GM20431 (cell line): Measurements from ENCODE around the gene ELN.

Experiments used
- in situ Hi-C: fragments of 300-500 bp; cut with MseI, MboI; formaldehyde crosslinking; loops from one replicate; pipeline ENCODE4 v1.15.0; 2020; ENCODE audit warnings: low sequenced_read_pairs; ENCODE audit not compliant: unreplicated experiment

ELN gene

DNA sequence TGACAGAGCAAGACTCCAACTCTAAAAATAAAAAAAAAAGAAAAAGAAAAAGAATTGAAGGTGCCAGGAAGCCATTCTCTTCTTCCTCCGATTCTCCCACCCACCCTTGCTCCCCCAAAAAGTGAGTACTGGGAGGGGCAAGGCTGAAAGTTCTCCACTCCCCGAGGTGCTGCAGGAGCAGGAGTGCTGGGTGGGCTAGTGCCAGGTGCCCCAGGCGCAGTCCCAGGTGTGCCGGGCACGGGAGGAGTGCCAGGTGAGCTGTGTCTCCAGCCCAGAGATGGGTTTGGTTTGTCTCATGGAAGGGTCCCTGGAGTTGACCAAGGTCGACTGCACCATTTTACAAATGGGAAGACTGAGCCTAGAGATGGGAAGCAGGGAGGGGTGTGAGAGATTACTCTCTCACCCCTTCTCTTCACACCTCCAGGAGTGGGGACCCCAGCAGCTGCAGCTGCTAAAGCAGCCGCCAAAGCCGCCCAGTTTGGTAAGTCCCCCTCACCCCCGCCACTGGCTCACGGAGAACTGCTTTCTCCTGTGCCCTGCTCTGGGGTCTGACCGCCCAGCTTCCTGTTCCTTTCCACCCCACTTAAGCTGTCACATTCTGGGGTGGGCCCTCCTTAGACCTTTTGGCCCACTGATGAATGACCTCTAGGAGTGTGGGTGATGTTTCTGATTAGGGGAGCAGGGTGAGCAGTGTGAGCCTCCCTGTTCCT, 29.4 kb downstream of the ELN start:
- in situ Hi-C loops = no loop called here

DNA sequence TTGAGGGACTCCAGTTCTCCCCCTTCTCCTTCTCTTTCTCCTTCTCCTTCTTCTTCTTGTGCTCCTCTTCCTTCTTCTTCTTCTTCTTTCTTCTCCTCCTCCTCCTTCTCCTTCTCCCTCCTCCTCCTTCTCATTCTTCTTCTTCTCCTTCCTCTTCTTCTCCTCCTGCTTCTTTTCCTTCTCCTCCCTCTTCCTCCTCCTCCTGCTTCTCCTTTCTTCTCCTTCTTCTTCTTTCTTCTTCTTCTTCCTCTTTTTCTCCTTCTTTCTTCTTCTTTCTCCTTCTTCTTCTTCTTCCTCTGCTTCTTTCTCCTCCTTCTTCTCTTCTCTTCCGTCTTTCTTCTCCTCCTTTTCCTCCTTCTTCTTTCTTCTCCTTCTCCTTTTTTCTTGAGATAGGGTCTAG, 30.0 kb downstream of the ELN start:
- in situ Hi-C loops = no loop called here

DNA sequence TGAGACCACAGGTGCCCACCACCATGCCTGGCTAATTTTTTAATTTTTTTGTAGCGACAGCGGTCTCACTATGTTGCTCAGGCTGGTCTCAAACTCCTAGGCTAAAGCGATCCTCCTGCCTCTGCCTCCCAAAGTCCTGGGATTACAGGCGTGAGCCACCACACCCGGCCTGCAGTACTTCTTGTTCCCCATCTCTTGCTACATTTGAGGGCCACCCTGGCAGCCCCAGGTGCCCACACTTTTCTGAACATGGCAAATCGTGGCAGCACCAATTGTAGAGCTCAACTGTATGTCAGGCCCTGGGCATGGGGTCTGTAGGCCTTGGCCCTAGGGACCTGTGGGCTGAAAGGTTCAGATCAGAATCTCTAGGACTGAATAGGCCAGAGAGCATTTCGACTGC, 30.5 kb downstream of the ELN start:
- in situ Hi-C loops = no loop called here

- in situ Hi-C loops = no loop called here
These were observed 31.1 kb downstream of the ELN start for GRCh38 chr7:74059037-74059436.

DNA sequence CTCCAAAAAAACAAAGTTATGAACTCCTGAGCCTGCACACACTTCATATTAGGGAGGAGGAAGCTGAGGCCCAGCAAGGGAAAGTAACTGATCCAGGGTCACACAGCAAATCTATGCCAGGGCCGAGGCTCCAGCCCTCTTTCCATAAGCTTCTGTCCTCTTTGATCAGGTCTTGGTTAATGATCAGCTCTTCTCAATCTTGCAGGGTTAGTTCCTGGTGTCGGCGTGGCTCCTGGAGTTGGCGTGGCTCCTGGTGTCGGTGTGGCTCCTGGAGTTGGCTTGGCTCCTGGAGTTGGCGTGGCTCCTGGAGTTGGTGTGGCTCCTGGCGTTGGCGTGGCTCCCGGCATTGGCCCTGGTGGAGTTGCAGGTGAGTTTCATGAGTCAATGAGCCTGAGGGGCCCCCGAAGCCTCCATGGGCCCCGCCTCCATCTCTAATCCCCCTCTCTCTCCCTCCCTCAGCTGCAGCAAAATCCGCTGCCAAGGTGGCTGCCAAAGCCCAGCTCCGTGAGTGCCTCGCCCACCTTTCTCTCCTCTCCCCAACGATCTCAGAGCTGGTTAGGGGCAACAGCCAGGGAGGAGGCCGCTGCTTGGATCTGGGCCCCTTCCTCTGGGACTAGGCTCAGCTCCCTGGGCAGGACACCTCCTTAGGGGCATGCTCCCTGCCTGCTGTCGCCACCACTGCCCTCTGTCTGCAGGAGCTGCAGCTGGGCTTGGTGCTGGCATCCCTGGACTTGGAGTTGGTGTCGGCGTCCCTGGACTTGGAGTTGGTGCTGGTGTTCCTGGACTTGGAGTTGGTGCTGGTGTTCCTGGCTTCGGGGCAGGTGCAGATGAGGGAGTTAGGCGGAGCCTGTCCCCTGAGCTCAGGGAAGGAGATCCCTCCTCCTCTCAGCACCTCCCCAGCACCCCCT, 32.0 kb downstream of the ELN start:
- in situ Hi-C loops = no loop called here

GRCh38 chr7:74061840-74062539, 34.0 kb downstream of the ELN start:
- in situ Hi-C loops = no loop called here

GRCh38 chr7:74063223-74063641, 35.3 kb downstream of the ELN start:
- in situ Hi-C loops = no loop called here

- in situ Hi-C loops = no loop called here
These were observed 35.7 kb downstream of the ELN start for GRCh38 chr7:74063646-74064045.

DNA sequence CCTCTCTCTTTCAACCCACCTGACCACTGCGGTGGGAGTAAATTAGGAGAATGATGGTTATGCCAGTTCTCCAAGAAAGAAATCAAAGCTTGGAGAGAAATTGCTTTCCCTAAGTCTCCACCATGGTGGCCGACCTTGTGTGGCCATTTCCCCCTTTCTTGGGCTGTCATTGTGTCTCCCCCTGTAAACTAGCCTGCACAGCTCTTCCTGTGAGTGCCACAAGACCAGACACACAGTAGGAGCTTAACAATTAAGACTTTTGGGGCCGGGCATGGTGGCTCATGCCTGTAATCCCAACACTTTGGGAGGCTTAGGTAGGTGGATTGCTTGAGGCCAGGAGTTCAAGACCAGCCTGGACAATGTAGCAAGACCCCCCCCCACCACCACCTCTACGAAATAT, 36.7 kb downstream of the ELN start:
- in situ Hi-C loops = no loop called here

GRCh38 chr7:74066626-74067025, 38.7 kb downstream of the ELN start:
- in situ Hi-C loops = no loop called here

DNA sequence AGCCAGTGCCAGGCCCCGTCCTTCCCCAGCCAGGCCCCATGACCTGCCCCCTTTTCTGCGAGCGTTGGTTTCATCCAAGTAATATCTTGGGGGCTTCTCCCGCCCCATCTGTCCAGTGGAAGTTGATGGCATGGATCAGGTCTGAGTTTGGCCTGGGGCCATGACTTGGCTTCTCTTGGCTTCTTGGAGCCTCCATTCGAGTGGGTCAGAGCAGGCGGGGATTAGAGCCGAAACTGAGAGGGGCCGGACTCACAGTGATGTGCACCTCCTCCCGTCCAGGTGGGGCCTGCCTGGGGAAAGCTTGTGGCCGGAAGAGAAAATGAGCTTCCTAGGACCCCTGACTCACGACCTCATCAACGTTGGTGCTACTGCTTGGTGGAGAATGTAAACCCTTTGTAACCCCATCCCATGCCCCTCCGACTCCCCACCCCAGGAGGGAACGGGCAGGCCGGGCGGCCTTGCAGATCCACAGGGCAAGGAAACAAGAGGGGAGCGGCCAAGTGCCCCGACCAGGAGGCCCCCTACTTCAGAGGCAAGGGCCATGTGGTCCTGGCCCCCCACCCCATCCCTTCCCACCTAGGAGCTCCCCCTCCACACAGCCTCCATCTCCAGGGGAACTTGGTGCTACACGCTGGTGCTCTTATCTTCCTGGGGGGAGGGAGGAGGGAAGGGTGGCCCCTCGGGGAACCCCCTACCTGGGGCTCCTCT, 40.6 kb downstream of the ELN start:
- in situ Hi-C loops = no loop called here

DNA sequence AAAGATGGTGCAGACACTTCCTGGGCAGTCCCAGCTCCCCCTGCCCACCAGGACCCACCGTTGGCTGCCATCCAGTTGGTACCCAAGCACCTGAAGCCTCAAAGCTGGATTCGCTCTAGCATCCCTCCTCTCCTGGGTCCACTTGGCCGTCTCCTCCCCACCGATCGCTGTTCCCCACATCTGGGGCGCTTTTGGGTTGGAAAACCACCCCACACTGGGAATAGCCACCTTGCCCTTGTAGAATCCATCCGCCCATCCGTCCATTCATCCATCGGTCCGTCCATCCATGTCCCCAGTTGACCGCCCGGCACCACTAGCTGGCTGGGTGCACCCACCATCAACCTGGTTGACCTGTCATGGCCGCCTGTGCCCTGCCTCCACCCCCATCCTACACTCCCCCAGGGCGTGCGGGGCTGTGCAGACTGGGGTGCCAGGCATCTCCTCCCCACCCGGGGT, 41.1 kb downstream of the ELN start:
- in situ Hi-C loops = no loop called here

- in situ Hi-C loops = no loop called here
These were observed 42.0 kb downstream of the ELN start for GRCh38 chr7:74069790-74070618.

DNA sequence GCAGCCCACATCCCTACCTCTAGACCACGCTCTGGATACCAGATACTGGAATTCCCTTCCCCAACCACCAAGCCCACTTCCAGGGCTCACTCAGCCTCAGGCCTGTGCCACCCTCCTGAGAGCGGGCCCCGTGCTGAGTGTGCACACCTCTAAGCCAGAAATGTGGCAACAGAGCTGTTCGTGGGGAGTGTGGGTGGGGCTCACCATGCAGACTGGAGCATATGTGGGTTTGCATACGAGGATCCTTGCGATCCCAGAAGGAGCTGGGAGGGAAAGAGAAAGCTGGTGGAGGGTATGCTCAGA, 42.6 kb downstream of the ELN start:
- in situ Hi-C loops = no loop called here

DNA sequence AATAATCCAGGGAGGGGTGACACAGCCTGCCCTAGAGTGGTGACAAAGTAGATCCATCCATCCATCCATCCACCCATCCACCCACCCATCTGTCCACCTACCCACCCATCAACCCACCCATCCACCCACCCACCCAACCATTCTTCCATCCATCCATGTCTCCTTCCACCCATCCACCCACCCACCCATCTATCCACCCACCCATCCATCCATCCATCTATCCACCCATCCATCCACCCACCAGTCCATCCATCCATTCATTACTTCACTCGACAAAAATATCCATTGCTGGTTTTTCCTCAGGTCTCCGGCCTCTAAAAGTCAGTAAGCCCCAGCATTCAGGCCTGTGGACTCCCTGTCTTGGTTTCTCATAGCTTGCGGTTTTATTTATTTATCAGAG, 43.1 kb downstream of the ELN start:
- in situ Hi-C loops = no loop called here

DNA sequence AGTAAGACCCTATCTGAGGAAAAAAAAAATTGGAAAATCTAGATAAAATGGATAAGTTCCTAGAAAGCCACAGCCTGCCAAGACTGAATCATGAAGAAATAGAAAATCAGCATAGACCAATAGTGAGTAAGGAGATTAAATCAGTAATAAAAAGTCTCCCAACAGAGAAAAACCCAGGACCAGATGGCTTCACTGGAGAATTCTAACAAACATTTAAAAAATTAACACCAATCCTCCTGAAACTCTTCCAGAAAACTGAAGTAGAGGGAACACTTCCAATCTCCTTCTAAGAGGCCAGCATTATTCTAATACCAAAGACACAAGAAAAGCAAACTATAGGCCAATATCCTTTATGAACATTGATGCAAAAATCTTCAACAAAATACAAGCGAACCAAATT, 46.8 kb downstream of the ELN start:
- in situ Hi-C loops = no loop called here

DNA sequence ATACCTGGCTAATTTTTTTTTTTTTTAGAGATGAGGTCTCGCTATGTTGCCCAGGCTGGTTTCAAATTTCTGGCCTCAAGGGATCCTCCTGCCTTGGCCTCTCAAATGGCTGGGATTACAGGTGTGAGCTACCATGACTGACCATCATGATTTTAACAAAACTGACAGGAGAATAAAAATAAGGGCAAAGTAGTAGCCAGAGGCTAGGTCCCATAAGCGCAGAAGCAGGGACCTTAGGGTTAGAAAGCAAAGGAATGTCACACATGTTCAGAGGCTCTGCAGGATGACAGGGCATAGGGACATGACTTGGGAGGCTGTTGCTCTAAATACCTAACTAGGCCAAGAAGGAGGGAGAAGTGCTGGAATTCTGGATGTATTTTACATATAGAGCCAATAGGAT, 50.5 kb downstream of the ELN start:
- in situ Hi-C loops = no loop called here

DNA sequence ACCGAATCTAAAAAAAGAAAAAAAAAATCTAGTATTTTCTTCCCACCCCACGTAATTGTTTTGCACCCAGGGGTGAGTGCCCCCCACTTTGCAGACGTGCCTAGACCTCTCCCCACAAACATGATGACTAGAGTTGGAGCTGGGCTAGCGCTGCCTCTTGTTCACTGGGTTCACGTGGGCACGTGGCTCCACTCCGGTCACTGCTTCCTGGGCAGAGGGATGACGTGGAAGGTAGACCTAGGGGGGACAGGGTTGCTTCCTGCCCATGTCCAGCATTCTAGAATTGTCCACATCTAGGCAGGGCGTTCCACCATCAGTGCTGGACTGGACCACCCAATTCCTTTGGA, 54.8 kb downstream of the ELN start:
- in situ Hi-C loops = no loop called here

- in situ Hi-C loops = no loop called here
These were observed 55.3 kb downstream of the ELN start, which contains the start of gene LIMK1 for GRCh38 chr7:74083117-74083876. TSS of gene LIMK1 (plus strand) at chr7:74083804. CDS start at chr7:74083991, 187 bp downstream.
